Brain pericyte (primary cell): ENCODE results near the gene NCOA3.

Source experiments
- DNase-seq: peaks from one replicate; pipeline ENCODE4 v3.0.0-alpha.2; 2012; ENCODE audit warnings: low read depth, low spot score

Gene NCOA3

GRCh38 chr20:47629907-47630306, 128.2 kb downstream of the NCOA3 start:
- no peak for DNase-seq

GRCh38 chr20:47631078-47631477, 129.4 kb downstream of the NCOA3 start:
- no peak for DNase-seq

GRCh38 chr20:47635256-47635655, 133.6 kb downstream of the NCOA3 start:
- no peak for DNase-seq

GRCh38 chr20:47638851-47639250, 137.2 kb downstream of the NCOA3 start:
- DNase-seq, result no peak

GRCh38 chr20:47642118-47642517, 140.4 kb downstream of the NCOA3 start:
- DNase-seq, result no peak

GRCh38 chr20:47642624-47643023, 140.9 kb downstream of the NCOA3 start:
- DNase-seq, result no peak

GRCh38 chr20:47645632-47646031, 143.9 kb downstream of the NCOA3 start:
- DNase-seq, result no peak

- no peak for DNase-seq
Measured at GRCh38 chr20:47647994-47648393, 146.3 kb downstream of the NCOA3 start.

- DNase-seq, result no peak
Measured at GRCh38 chr20:47648943-47649342, 147.3 kb downstream of the NCOA3 start.

- DNase-seq, result no peak
Measured at GRCh38 chr20:47652301-47652700, 150.6 kb downstream of the NCOA3 start.

GRCh38 chr20:47652794-47653193, 151.1 kb downstream of the NCOA3 start:
- DNase-seq, result no peak

GRCh38 chr20:47653869-47654268, 152.2 kb downstream of the NCOA3 start:
- DNase-seq, result no peak

GRCh38 chr20:47654370-47654769, 152.7 kb downstream of the NCOA3 start:
- no peak for DNase-seq

- no peak for DNase-seq
Measured at GRCh38 chr20:47655635-47656034, 153.9 kb downstream of the NCOA3 start.

GRCh38 chr20:47656318-47656717, 154.6 kb downstream of the NCOA3 start:
- DNase-seq, result no peak

GRCh38 chr20:47659904-47660601, 158.4 kb downstream of the NCOA3 start:
- DNase-seq, result no peak

GRCh38 chr20:47660602-47660905, 158.9 kb downstream of the NCOA3 start:
- DNase-seq, result no peak

GRCh38 chr20:47660983-47661700, 159.5 kb downstream of the NCOA3 start:
- no peak for DNase-seq

- no peak for DNase-seq
Measured at GRCh38 chr20:47661714-47662113, 160.0 kb downstream of the NCOA3 start.

- no peak for DNase-seq
Measured at GRCh38 chr20:47662483-47663353, 161.0 kb downstream of the NCOA3 start.

- DNase-seq, result peak; percentile 38
Measured at GRCh38 chr20:47663354-47664067, 161.8 kb downstream of the NCOA3 start.

GRCh38 chr20:47664068-47664437, 162.4 kb downstream of the NCOA3 start:
- no peak for DNase-seq
